K562 (cell line): Measurements from ENCODE around the gene DUXB. TPM values are rescaled to one million over a fixed set of nuclear protein-coding genes. Genes with fewer than 3 reads are reported as not detected.

ENCODE experiments used
- ATAC-seq: fragments of 200-7000 bp; cut with Tn5 transposase; 3 replicates; pipeline ENCODE4 v1.9.1; 2020; ENCODE audit warnings: moderate library complexity
- BruUV-seq: library from RNA; stranded (reverse); fragments of 400-500 nt; replicated peaks from 2 replicates; lab custom pipeline; 2021; lab: Mats Ljungman, UMichigan
- CTCF ChIA-PET: fragments of 300-600 bp; formaldehyde crosslinking; extraction: SDS; loops from one replicate; lab custom pipeline; 2021; ENCODE audit warnings: low intra/inter-chr PET ratio; lab: Yijun Ruan, JAX
- POLR2A ChIA-PET: fragments of 300-600, 350-650 bp; sonication (Branson Sonifier 250); formaldehyde crosslinking; extraction: SDS; loops from one replicate; lab custom pipeline; 2021; ENCODE audit warnings: antibody characterized with exemption, inconsistent platforms; lab: Yijun Ruan, JAX
- DNase-seq, 4 experiments: peaks; one replicate each; pipeline versions ENCODE4 v3.0.0 to v3.0.0-alpha.2; 2011 to 2018; ENCODE audit warnings: low spot score in 3 of 4, mixed read lengths in 3 of 4; ENCODE audit errors: extremely low read depth in 1 of 4
- FAIRE-seq: peaks from 2 replicates; lab custom pipeline; 2011; peaks lifted over from hg19 to GRCh38; lab: Jason Lieb, UNC
- H2AFZ ChIP-seq: 2 replicates; pipeline ENCODE4 v1.6.0; 2011; ENCODE audit warnings: low read depth, low read length, control low read depth, inconsistent platforms
- H3K27ac ChIP-seq: fragments of 200-600 bp; 3 replicates; pipeline ENCODE4 v1.8.0; 2011; ENCODE audit warnings: low read depth, mild to moderate bottlenecking, control low read depth, inconsistent platforms, low read length, moderate library complexity, mixed read lengths; ENCODE audit errors: extremely low read depth
- H3K27me3 ChIP-seq, 2 experiments: fragments of 300-600 bp in 1 of 2; 2 replicates in 1 of 2; 3 replicates in 1 of 2; pipeline versions ENCODE4 v1.6.0 to v1.8.0; 2011; ENCODE audit warnings: inconsistent platforms in 2 of 2, low read length in 2 of 2, mild to moderate bottlenecking in 1 of 2, mixed read lengths in 1 of 2, moderate library complexity in 1 of 2; ENCODE audit not compliant: control insufficient read depth in 2 of 2, insufficient read depth in 2 of 2
- H3K36me3 ChIP-seq: fragments of 300-600 bp; 3 replicates; pipeline ENCODE4 v1.8.0; 2011; ENCODE audit warnings: mild to moderate bottlenecking, low read length, inconsistent platforms; ENCODE audit not compliant: control insufficient read depth, insufficient read depth
- H3K4me1 ChIP-seq, 2 experiments: fragments of 200-600 bp in 1 of 2; replicated peaks in 1 of 2; 2 replicates in 1 of 2; 3 replicates in 1 of 2; pipeline versions ENCODE4 v1.5.1 to v1.8.0; 2011; ENCODE audit warnings: inconsistent platforms in 2 of 2, low read length in 2 of 2, mild to moderate bottlenecking in 1 of 2, mixed read lengths in 1 of 2, moderate library complexity in 1 of 2; ENCODE audit not compliant: control insufficient read depth in 2 of 2, insufficient read depth in 2 of 2
- H3K4me2 ChIP-seq: 2 replicates; pipeline ENCODE4 v1.6.1; 2011; ENCODE audit warnings: low read length, control low read depth, inconsistent platforms, mixed read lengths; ENCODE audit not compliant: insufficient read depth
- H3K4me3 ChIP-seq: fragments of 200-600 bp; sonication (generic), shearing (Covaris generic); 2 replicates; pipeline ENCODE4 v1.5.1; 2016; ENCODE audit warnings: control low read depth, inconsistent platforms
- H3K79me2 ChIP-seq: fragments of 200-600 bp; 3 replicates; pipeline ENCODE4 v1.8.0; 2011; ENCODE audit warnings: low read length, inconsistent platforms; ENCODE audit not compliant: control insufficient read depth, insufficient read depth
- H3K9ac ChIP-seq, 2 experiments: 2 replicates each; pipeline versions ENCODE4 v1.6.0 to v1.6.1; 2011; ENCODE audit warnings: low read depth in 2 of 2, low read length in 2 of 2, control low read depth in 1 of 2, inconsistent platforms in 1 of 2, mild to moderate bottlenecking in 1 of 2, mixed read lengths in 1 of 2; ENCODE audit not compliant: insufficient read depth in 1 of 2
- H3K9me1 ChIP-seq: one replicate; pipeline ENCODE4 v1.6.0; 2011; ENCODE audit warnings: inconsistent platforms, mild to moderate bottlenecking, low read length, moderate library complexity; ENCODE audit not compliant: control insufficient read depth, insufficient read depth
- H3K9me3 ChIP-seq: replicated peaks from 2 replicates; pipeline ENCODE4 v1.5.1; 2011; ENCODE audit warnings: low read depth, low read length, inconsistent platforms; ENCODE audit not compliant: control insufficient read depth, insufficient read depth
- H4K20me1 ChIP-seq: replicated peaks from 2 replicates; pipeline ENCODE4 v1.6.1; 2011; ENCODE audit warnings: low read length, inconsistent platforms, mixed read lengths; ENCODE audit not compliant: control insufficient read depth, insufficient read depth
- CHD2 ChIP-seq: IDR thresholded peaks from 2 replicates; pipeline ENCODE4 v1.6.1; 2011; ENCODE audit warnings: low read depth, low read length
- CREB3 ChIP-seq: fragments of 450-650 bp; conservative IDR thresholded peaks from 2 replicates; pipeline ENCODE4 v1.6.1; 2016; ENCODE audit warnings: missing genetic modification characterization, low read depth, mild to moderate bottlenecking, missing compliant biosample characterization, moderate library complexity
- ILF3 ChIP-seq: fragments of 450-650 bp; IDR thresholded peaks from 2 replicates; pipeline ENCODE4 v1.6.1; 2018; ENCODE audit warnings: antibody characterized with exemption, mild to moderate bottlenecking, moderate library complexity, borderline replicate concordance
- MEF2D ChIP-seq: conservative IDR thresholded peaks from 2 replicates; pipeline ENCODE4 v1.6.1; 2016; ENCODE audit warnings: low read depth, missing genetic modification characterization, missing compliant biosample characterization
- PKNOX1 ChIP-seq: fragments of 450-650 bp; IDR thresholded peaks from 2 replicates; pipeline ENCODE4 v1.6.1; 2016
- ZBTB2 ChIP-seq: fragments of 450-650 bp; IDR thresholded peaks from 2 replicates; pipeline ENCODE4 v1.6.1; 2016; ENCODE audit warnings: antibody characterized with exemption
- ZC3H11A ChIP-seq: IDR thresholded peaks from 2 replicates; pipeline ENCODE4 v1.6.1; 2012; ENCODE audit warnings: low read depth, low read length, improper control_type of control experiment
- ZNF124 ChIP-seq: sonication (generic); formaldehyde crosslinking; IDR thresholded peaks from 2 replicates; pipeline ENCODE4 v1.8.1; 2022; ENCODE audit warnings: missing genetic modification reagents
- ZNF134 ChIP-seq: fragments of 250-450 bp; sonication (Bioruptor Pico); conservative IDR thresholded peaks from 2 replicates; pipeline ENCODE4 v1.4.0; 2020
- ZNF699 ChIP-seq: fragments of 250-450 bp; sonication (Bioruptor Pico); IDR thresholded peaks from 2 replicates; pipeline ENCODE4 v1.8.0; 2021; ENCODE audit warnings: mild to moderate bottlenecking, moderate library complexity; ENCODE audit not compliant: insufficient replicate concordance
- WGBS: fragments of 100-300 bp; shearing (Covaris generic); methylation state at CpG from one replicate; pipeline ENCODE4 v1.1.6; 2016; ENCODE audit warnings: low coverage, mixed read lengths; ENCODE audit not compliant: insufficient coverage; ENCODE audit errors: missing lambda C conversion rate; 5-methylcytosine and 5-hydroxymethylcytosine counted together
- in situ Hi-C: fragments of 300-500 bp; cut with MboI; formaldehyde crosslinking; loops from 4 replicates; pipeline ENCODE4 v1.15.0; 2018; ENCODE audit warnings: inconsistent platforms, mixed read lengths
- intact Hi-C: fragments of 100-400 bp; cut with micrococcal nuclease; formaldehyde crosslinking; loops from 2 replicates; pipeline ENCODE4 v1.14.2; 2022
- polyA plus RNA-seq, 8 experiments: library from polyadenylated mRNA; depleted of rRNA in 4 of 8; stranded (reverse) in 5 of 8; unstranded in 3 of 8; fragments of >200 nt; fragmentation: Nextera tagmentation in 2 of 8; fragmentation: Illumina TruSeq in 1 of 8; extraction: Ambion mirVana in 2 of 8; extraction: Trizol in 1 of 8; gene quantifications; 2 replicates each; pipeline versions ENCODE4 v1.2.1 to v1.2.3, GENCODE V29; 2011 to 2014; ENCODE audit warnings: inconsistent platforms in 1 of 8, missing spikeins in 1 of 8
- total RNA-seq, 7 experiments: library from RNA; depleted of rRNA in 6 of 7; stranded (reverse); fragments of >200 nt in 6 of 7; fragmentation: Illumina TruSeq in 2 of 7; extraction: Trizol in 2 of 7; gene quantifications; 2 replicates each; pipeline versions ENCODE4 v1.2.1 to v1.2.3, GENCODE V29; 2011 to 2021; ENCODE audit warnings: low replicate concordance in 1 of 7

The DUXB gene
- total and polyA plus RNA-seq, 9 of the 15 experiments (the other 6 are each of a cell fraction or from before 2014, with no cell fraction given): not detected

- H3K36me3 ChIP-seq: no peaks in the 10 kb centered on the region
- no peak overlapping the region for H3K4me3 ChIP-seq
- H3K27ac ChIP-seq: no peak overlapping the region
- H2AFZ ChIP-seq: no peak overlapping the region
- no peaks in the 10 kb centered on the region for H3K9me1 ChIP-seq
- TF ChIP-seq PKNOX1: no peak
- no peak for TF ChIP-seq ZC3H11A
- TF ChIP-seq CHD2: no peak
- TF ChIP-seq ZNF134 (CRISPR knock-in tag): no peak
- TF ChIP-seq ZNF699 (CRISPR knock-in tag): no peak
- TF ChIP-seq ZBTB2: no peak
- no peak for TF ChIP-seq ILF3
- no peak for TF ChIP-seq ZNF124 (CRISPR knock-in tag)
- TF ChIP-seq CREB3 (tag): no peak
- TF ChIP-seq MEF2D (tag): no peak
- no peak for ATAC-seq
- no peak overlapping the region for H3K4me2 ChIP-seq
- no peaks in the 10 kb centered on the region for H4K20me1 ChIP-seq
- 0% methylated on average over 1 of the region's 1 CpG for WGBS
- DNase-seq: no peak
- in situ Hi-C loops: no loop called here
- BruUV-seq: no TSS peak
- H3K9ac ChIP-seq: no peak overlapping the region
- ChIA-PET CTCF (no interaction called here), POLR2A (no interaction called here)
- no peak for FAIRE-seq
- intact Hi-C loops: no loop called here
- no peaks in the 10 kb centered on the region for H3K79me2 ChIP-seq
- no peaks in the 10 kb centered on the region for H3K9me3 ChIP-seq
- no peaks in the 10 kb centered on the region for H3K4me1 ChIP-seq
- H3K27me3 ChIP-seq: no peaks in the 10 kb centered on the region; a peak in 2 of 5 replicates
Measured at GRCh38 chr16:75745823-75746222, 44.6 kb upstream of the DUXB start.
